ENCODE measurements around the gene CDK14. TPM values are rescaled to one million over a fixed set of nuclear protein-coding genes. Genes with fewer than 3 reads are reported as not detected.
"Not testable (repeated sequence)": the region's sequence is repeated elsewhere in the genome, so short reads cannot be mapped to it uniquely, and the experiment has no call there.

The CDK14 gene
- total and polyA plus RNA-seq, 4 donors: 60.9 to 126 (median 82.9) TPM

- peak in 2 of 6 donors; percentile 47 to 81 for DNase-seq (ENCODE audit: low read depth in 4 of 6, low spot score in 6 of 6)
Observed at GRCh38 chr7:90720984-90721760, 125.1 kb downstream of the CDK14 start.

GRCh38 chr7:90721869-90722431, 125.8 kb downstream of the CDK14 start:
- Histone ChIP-seq H3K4me1 (ENCODE audit: control insufficient read depth, insufficient read depth, low read length) (peaks cover 7% of the 10 kb centered on the region), H3K4me3 (ENCODE audit: low read depth, low read length) (no peak overlapping the region)

More at GRCh38 chr7:90720984-90721760, 125.1 kb downstream of the CDK14 start:
- peaks cover 4% of the 10 kb centered on the region for H3K4me1 ChIP-seq (ENCODE audit: control insufficient read depth, insufficient read depth, low read length)
- no peaks in the 10 kb centered on the region for H3K9me3 ChIP-seq (ENCODE audit: control insufficient read depth, insufficient read depth, low read length)
- no peaks in the 10 kb centered on the region for H3K36me3 ChIP-seq (ENCODE audit: control insufficient read depth, insufficient read depth, low read length)
- peak overlapping the region; percentile 19 for H3K27ac ChIP-seq (ENCODE audit: low read depth, low read length)
- H3K27me3 ChIP-seq (ENCODE audit: control insufficient read depth, insufficient read depth, low read length): no peaks in the 10 kb centered on the region
- 61% methylated on average over 3 of the region's 4 CpGs for WGBS (ENCODE audit: insufficient coverage)
- no peak overlapping the region for H3K4me3 ChIP-seq (ENCODE audit: low read depth, low read length)

GRCh38 chr7:90723233-90723632, 127.1 kb downstream of the CDK14 start:
- H3K27me3 ChIP-seq (ENCODE audit: control insufficient read depth, insufficient read depth, low read length): no peaks in the 10 kb centered on the region
- H3K36me3 ChIP-seq (ENCODE audit: control insufficient read depth, insufficient read depth, low read length): no peaks in the 10 kb centered on the region
- H3K27ac ChIP-seq (ENCODE audit: low read depth, low read length): no peak overlapping the region
- no peak overlapping the region for H3K4me3 ChIP-seq (ENCODE audit: low read depth, low read length)
- H3K9me3 ChIP-seq (ENCODE audit: control insufficient read depth, insufficient read depth, low read length): no peaks in the 10 kb centered on the region
- no peak for DNase-seq (ENCODE audit: low read depth in 4 of 6, low spot score in 6 of 6)
- peaks cover 7% of the 10 kb centered on the region for H3K4me1 ChIP-seq (ENCODE audit: control insufficient read depth, insufficient read depth, low read length)
- no CpG with 5 or more reads among the region's 2 CpGs for WGBS (ENCODE audit: insufficient coverage)

More at GRCh38 chr7:90721869-90722431, 125.8 kb downstream of the CDK14 start:
- Histone ChIP-seq H3K9me3 (ENCODE audit: control insufficient read depth, insufficient read depth, low read length) (no peaks in the 10 kb centered on the region), H3K27me3 (ENCODE audit: control insufficient read depth, insufficient read depth, low read length) (no peaks in the 10 kb centered on the region), H3K36me3 (ENCODE audit: control insufficient read depth, insufficient read depth, low read length) (no peaks in the 10 kb centered on the region), H3K27ac (ENCODE audit: low read depth, low read length) (peak overlapping the region; percentile 6)
- no peak for DNase-seq (ENCODE audit: low read depth in 4 of 6, low spot score in 6 of 6)
- 78% methylated on average over 7 of the region's 7 CpGs for WGBS (ENCODE audit: insufficient coverage)

GRCh38 chr7:90723866-90724265, 127.7 kb downstream of the CDK14 start:
- no peaks in the 10 kb centered on the region for H3K27me3 ChIP-seq (ENCODE audit: control insufficient read depth, insufficient read depth, low read length)
- DNase-seq (ENCODE audit: low read depth in 4 of 6, low spot score in 6 of 6): no peak
- no peak overlapping the region for H3K4me3 ChIP-seq (ENCODE audit: low read depth, low read length)
- H3K9me3 ChIP-seq (ENCODE audit: control insufficient read depth, insufficient read depth, low read length): no peaks in the 10 kb centered on the region
- H3K4me1 ChIP-seq (ENCODE audit: control insufficient read depth, insufficient read depth, low read length): peaks cover 7% of the 10 kb centered on the region
- no peaks in the 10 kb centered on the region for H3K36me3 ChIP-seq (ENCODE audit: control insufficient read depth, insufficient read depth, low read length)
- H3K27ac ChIP-seq (ENCODE audit: low read depth, low read length): no peak overlapping the region

GRCh38 chr7:90726120-90726519, 130.0 kb downstream of the CDK14 start:
- Histone ChIP-seq H3K36me3 (ENCODE audit: control insufficient read depth, insufficient read depth, low read length) (no peaks in the 10 kb centered on the region), H3K27me3 (ENCODE audit: control insufficient read depth, insufficient read depth, low read length) (no peaks in the 10 kb centered on the region), H3K4me1 (ENCODE audit: control insufficient read depth, insufficient read depth, low read length) (peaks cover 7% of the 10 kb centered on the region), H3K27ac (ENCODE audit: low read depth, low read length) (no peak overlapping the region), H3K9me3 (ENCODE audit: control insufficient read depth, insufficient read depth, low read length) (no peaks in the 10 kb centered on the region), H3K4me3 (ENCODE audit: low read depth, low read length) (no peak overlapping the region)
- DNase-seq (ENCODE audit: low read depth in 4 of 6, low spot score in 6 of 6): no peak
- WGBS (ENCODE audit: insufficient coverage): no CpG with 5 or more reads among the region's 2 CpGs

- H3K27me3 ChIP-seq (ENCODE audit: control insufficient read depth, insufficient read depth, low read length): no peaks in the 10 kb centered on the region
- peak in 2 of 6 donors; percentile 32 to 42 for DNase-seq (ENCODE audit: low read depth in 4 of 6, low spot score in 6 of 6)
- H3K9me3 ChIP-seq (ENCODE audit: control insufficient read depth, insufficient read depth, low read length): no peaks in the 10 kb centered on the region
- no peaks in the 10 kb centered on the region for H3K36me3 ChIP-seq (ENCODE audit: control insufficient read depth, insufficient read depth, low read length)
- H3K27ac ChIP-seq (ENCODE audit: low read depth, low read length): peak overlapping the region; percentile 29
- WGBS (ENCODE audit: insufficient coverage): no CpG with 5 or more reads among the region's 3 CpGs
- peaks cover 7% of the 10 kb centered on the region for H3K4me1 ChIP-seq (ENCODE audit: control insufficient read depth, insufficient read depth, low read length)
- no peak overlapping the region for H3K4me3 ChIP-seq (ENCODE audit: low read depth, low read length)
Observed at GRCh38 chr7:90726623-90727022, 130.5 kb downstream of the CDK14 start.

GRCh38 chr7:90727412-90727811, 131.3 kb downstream of the CDK14 start:
- H3K27me3 ChIP-seq (ENCODE audit: control insufficient read depth, insufficient read depth, low read length): no peaks in the 10 kb centered on the region
- H3K4me1 ChIP-seq (ENCODE audit: control insufficient read depth, insufficient read depth, low read length): peaks cover 3% of the 10 kb centered on the region
- H3K9me3 ChIP-seq (ENCODE audit: control insufficient read depth, insufficient read depth, low read length): peaks cover 2% of the 10 kb centered on the region
- no peak for DNase-seq (ENCODE audit: low read depth in 4 of 6, low spot score in 6 of 6)
- H3K27ac ChIP-seq (ENCODE audit: low read depth, low read length): no peak overlapping the region
- no peak overlapping the region for H3K4me3 ChIP-seq (ENCODE audit: low read depth, low read length)
- H3K36me3 ChIP-seq (ENCODE audit: control insufficient read depth, insufficient read depth, low read length): no peaks in the 10 kb centered on the region

GRCh38 chr7:90728568-90728967, 132.4 kb downstream of the CDK14 start:
- H3K27me3 ChIP-seq (ENCODE audit: control insufficient read depth, insufficient read depth, low read length): no peaks in the 10 kb centered on the region
- no peak overlapping the region for H3K27ac ChIP-seq (ENCODE audit: low read depth, low read length)
- H3K4me3 ChIP-seq (ENCODE audit: low read depth, low read length): no peak overlapping the region
- H3K4me1 ChIP-seq (ENCODE audit: control insufficient read depth, insufficient read depth, low read length): peaks cover 3% of the 10 kb centered on the region
- peaks cover 2% of the 10 kb centered on the region for H3K9me3 ChIP-seq (ENCODE audit: control insufficient read depth, insufficient read depth, low read length)
- no CpG with 5 or more reads among the region's 2 CpGs for WGBS (ENCODE audit: insufficient coverage)
- no peak for DNase-seq (ENCODE audit: low read depth in 4 of 6, low spot score in 6 of 6)
- H3K36me3 ChIP-seq (ENCODE audit: control insufficient read depth, insufficient read depth, low read length): no peaks in the 10 kb centered on the region

- H3K4me3 ChIP-seq (ENCODE audit: low read depth, low read length); H3K9me3 ChIP-seq (ENCODE audit: control insufficient read depth, insufficient read depth, low read length); DNase-seq (ENCODE audit: low read depth in 4 of 6, low spot score in 6 of 6); H3K27me3 ChIP-seq (ENCODE audit: control insufficient read depth, insufficient read depth, low read length); H3K27ac ChIP-seq (ENCODE audit: low read depth, low read length); H3K4me1 ChIP-seq (ENCODE audit: control insufficient read depth, insufficient read depth, low read length); H3K36me3 ChIP-seq (ENCODE audit: control insufficient read depth, insufficient read depth, low read length): not testable (repeated sequence)
- 92% methylated on average over 14 of the region's 20 CpGs for WGBS (ENCODE audit: insufficient coverage)
Observed at GRCh38 chr7:90735611-90736280, 139.6 kb downstream of the CDK14 start.
